ENCODE data around the gene DBF4B.
"Not testable (repeated sequence)": the region's sequence is repeated elsewhere in the genome, so short reads cannot be mapped to it uniquely, and the experiment has no call there.

The DBF4B gene

DNA sequence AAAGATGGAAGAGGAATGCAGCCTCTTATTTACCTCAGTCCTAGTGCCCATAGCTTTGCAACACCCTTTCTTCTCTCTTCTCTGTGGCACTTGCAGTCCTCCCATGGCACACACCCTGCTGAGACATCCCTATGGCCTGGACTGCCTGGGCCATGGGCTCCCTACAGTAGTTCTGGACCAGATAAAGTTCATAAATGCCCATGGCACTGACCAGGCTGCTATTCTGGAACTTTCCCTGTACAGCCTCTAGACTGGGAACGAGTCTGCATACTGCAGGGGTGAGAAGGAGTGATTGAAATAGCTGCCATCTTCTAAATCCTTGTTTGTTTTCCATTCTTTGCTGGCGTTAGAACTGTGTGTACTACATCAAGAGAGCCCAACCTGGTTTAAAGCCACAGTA, 25.8 kb downstream of the DBF4B start:
- DNase-seq = no peak

DNA sequence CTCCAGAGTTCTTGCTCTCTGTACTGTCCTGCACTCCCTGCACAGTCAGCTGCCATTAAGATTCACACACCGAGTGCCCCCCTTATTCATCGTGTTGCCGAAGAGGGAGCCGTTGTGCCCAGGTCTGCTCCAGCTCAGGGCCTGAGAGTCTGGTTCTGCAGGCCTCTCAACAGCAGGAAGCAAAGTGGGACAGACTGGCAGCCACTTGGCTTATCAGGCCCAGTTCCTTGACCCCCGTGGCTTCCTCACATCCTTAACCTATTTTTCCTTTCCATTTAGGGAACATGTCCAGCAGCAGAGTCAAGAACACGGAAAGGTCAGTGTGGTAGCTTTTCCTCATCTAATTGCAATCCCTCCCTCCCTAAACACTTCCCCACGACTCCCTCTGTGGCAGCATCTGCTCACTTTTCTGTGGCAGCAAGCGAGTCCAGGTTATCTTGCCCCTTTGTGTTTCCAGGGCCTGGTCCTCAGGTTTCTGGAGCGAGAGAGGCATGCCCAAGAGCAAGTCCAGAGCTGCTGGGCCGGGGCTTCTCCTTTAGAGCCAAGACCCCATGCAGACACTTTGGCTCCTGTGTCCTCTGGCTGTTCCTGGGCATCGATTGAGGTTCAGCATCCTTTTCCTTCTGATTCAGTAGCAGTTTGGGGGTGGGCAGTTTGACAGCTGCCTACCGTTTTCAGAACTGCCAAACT, 28.2 kb downstream of the DBF4B start:
- no peak for DNase-seq

DNA sequence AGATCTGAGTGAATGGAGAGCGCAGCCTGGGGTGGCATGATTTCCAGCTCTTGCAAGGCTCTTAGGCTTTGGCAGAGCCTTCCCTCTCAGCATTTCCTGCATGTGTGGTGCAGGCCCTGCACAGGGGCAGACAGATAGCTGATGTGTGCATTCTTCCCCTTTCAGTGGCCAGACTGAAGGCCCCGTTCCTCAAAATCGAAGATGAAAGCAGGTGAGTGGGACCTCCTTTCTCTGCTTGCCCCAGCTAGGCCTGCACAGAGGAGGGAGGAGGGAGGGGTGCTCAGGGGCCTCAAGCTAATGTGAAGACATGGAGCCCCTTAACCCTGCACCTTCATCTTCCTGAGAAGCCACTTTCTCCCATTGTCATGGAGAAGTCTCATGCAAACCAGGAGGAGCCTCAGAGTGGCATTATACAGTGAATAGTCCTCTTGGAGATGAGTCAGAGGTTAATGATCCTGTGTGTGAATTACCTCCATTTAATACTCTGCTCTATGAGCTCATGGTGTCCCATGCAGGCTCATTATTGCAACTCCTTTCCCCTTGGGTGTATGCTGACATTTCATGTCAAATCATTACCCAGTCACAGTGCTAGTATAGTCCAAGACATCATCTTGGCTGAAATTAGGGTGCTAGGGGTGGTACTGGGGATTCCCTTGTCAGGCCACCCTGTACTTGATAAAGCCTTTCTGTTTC, 29.9 kb downstream of the DBF4B start:
- no peak for DNase-seq

DNA sequence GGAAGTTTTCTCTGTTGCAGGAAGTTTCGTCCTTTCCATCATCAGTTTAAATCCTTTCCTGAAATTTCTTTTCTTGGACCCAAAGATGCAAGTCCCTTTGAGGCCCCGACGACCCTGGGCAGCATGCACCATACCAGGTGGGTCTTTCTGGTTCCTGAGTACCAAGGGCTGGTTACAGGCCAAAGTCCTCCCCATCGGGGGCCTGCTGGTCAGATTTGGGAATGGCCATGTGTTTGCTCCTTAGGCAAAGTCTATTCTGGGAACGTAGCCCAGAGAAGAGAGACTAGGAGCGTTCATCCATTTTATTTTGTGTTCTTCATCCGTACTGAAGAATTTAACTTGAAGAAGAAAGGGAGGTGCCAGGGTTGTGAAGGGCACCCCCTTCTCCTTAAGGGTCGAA, 32.9 kb downstream of the DBF4B start:
- no peak for DNase-seq

DNA sequence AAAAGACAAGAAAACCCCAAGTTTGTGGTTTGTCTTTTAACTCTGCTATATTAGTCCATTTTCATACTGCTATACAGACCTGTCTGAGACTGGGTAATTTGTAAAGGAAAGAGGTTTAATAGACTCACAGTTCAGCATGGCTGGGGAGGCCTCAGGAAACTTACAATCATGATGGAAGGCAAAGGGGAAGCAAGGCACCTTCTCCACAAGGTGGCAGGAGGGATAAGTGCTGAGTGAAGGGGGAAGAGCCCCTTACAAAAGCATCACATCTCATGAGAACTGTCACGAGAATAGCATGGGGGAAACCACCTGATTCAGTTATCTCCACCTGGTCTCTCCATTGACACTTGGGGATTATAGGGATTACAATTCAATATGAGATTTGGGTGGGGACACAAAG, 36.8 kb downstream of the DBF4B start:
- DNase-seq = no peak

DNA sequence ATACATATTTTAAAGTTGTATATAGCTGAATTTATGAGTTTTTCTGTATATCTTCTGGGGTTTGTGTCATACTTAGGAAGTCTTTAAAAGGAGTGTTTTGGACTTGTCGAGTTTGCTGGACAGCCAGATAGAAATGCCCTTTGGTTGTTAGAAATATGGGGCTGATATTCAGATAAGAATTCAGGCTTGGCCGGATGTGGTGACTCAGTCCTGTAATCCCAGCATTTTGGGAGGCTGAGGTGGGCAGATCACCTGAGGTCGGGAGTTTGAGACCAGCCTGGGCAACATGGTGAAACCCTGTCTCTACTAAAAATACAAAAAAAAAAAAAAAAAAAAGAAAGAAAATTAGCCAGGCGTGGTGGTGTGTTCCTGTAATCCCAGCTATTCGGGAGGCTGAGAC, 37.3 kb downstream of the DBF4B start:
- not testable (repeated sequence) for DNase-seq

DNA sequence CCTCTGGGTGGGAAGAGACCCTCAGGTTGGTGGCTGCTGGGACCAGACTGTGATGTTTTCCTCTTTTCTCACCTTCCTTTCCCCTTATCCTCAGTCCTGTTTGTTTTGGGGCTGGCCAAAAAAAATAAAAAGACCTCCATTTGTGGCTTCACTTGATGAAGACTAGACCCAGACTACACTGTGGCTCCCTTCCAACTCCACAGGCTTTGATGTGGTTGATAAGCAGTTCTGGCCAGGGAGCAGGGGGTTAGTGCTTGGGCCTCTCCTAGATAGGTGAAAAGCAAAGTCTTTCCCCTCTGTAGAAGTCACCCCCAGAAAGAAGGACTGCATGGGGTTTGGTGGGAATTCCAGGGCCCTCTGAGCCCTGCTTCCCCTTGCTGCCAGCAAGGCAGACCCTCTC, 39.1 kb downstream of the DBF4B start:
- DNase-seq = no peak

DNA sequence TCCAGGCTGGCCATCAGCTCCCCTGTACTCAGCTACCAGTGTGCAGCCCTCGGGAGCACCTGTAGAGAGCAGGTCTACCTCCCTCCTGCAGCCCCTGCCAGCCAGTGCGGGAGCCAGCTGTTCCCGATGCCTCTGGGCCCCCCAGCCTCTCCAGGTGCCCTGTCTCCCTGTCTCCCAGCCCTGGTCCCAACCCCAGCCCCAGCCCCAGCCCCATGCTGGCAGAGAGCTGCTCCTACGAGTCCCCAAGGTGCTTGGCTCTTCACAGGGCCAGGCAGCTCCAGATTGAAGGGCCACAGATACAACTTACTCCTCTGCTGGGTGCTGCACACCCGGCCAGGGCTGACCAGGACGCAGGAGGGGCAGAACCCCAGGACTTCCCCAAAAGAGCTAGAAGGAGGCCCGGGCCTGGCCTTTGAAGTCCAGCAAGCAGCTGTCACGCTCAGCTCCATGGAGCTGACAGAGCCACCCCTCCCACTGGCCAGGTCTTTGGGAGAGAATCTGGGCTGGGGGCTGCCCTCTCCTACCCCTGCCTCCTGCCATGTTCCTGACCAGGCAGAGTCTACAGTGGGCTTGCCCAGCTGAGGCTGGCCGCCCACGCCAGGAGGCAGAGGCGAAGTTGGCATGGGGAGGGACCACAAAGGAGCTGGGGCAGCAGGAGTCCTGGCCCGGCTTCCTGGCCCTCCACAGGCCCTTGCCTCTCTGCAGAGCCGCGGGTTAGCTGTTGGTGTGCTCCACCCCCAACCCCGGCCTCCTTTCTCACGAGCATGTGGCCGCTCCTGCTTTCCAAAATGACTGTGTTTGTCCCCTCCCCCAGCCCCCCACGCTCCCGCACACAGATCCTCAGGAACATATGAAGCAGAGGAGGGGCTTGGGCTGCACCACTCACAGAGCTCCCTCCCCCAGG, 40.9 kb downstream of the DBF4B start:
- no peak for DNase-seq

DNA sequence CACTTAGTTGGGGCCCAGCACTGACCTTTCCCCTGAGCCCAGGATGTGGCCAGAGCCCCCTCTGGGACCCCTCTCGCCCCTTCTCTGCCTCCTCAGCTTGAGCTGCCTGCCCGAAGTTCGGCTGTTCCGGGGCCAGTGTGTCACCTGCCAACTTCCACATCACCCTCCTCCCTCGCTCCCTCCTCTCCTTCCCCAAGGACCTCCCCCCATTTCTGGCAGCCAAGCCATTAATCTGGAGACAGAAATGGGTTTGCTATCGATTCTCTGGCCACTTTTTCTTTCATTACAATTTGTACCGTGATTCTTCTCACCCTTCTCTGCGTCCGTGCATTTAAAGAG, 41.5 kb downstream of the DBF4B start:
- DNase-seq = no peak

DNA sequence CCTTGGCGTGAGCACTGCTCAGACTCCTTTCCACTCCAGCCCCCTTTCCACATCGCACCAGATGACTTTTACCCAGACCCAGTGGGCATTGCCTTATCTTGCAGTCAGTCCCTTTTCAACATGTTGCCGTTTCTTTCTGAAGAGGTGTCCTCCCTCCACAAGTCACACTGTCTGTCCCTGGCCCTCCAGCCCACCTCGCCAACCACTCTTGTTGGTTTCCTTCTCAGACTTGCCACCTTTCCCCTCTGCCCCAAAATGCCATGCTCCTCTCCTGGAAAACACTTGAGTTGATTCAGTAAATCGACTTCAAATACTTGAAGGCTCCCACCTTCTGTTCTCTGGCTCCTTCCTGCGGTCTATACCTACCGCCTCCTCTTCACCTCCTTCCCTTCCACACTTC, 42.9 kb downstream of the DBF4B start:
- no peak for DNase-seq

DNA sequence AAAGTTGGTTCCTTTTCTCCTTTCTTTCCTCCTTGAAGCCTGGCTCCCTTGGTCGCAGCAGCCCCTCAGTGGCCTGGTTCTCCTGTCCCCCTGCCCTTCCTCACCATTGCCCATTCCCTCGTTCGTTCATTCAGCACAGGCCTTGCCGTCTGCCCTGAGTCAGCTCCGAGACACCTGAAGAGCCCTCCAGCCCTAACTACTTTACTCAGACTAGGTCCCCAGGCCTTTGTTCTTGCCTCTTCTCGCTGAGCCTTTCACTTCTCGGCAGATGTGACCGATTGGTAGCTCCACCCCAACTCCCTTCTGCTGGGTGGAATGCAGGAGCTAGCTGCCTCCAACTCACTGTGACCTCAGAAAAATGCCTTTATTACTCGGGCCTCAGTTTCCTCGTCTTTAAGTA, 43.3 kb downstream of the DBF4B start:
- no peak for DNase-seq

DNA sequence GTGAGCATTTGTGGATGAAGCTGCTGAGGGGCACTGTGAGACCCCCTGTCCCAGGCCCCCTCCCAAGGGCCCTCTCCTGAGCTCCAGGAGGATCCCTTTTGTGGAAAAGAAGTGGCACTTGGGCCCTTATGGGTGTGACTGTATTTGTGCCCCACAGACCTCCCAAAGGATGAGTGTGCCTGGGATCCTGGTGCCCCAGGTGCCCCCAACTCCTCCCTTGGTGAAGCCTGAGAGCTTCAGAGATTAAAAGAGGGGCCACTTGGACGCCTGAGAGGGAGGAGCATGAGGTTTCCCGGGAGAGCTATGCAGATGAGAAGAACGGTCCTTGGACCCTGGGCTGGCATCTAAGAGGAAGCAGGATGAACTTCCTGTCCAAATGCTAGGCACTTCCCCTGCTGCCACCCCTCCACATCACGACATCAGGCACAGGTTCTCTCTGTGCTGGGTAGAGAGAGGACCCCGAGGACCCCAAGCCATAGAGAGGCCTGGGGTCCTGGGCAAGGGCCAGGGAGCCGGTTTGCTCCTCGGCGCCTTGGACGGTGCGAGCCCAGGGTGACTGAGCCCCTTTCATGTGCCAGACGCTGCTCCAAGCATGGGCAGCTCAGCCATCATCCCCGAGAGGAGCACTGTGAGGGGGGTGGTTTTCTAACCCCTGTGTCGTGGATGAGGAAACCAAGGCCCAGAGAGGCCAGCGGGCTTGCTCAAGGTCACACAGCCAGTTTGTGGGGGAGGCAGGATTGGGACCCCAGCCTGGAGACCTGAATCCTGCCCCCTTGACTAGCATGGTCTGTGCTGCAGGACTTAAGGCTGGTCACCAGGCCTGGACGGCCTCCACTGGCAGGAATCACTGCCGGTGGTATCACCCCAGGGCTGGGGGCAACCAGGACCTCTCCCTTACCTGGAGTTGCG, 44.7 kb downstream of the DBF4B start:
- DNase-seq = no peak

DNA sequence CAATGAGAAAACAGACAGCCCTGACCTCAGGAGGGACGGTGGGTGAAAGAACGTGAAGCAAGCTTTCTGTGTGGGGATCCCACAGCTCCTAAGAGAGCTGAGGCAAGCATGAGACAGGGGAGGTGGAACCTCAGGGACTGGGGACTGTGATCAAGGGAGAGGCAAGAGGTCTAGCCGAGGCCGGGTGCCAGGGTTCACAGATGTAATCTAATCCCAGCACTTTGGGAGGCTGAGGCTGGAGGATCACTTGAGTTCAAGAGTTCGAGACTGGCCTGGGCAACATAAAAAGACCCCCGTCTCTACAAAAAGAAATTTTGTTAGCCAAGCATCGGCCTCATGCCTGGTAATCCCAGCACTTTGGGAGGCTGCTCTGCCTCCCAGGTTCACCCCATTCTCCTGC, 45.8 kb downstream of the DBF4B start:
- DNase-seq = no peak

DNA sequence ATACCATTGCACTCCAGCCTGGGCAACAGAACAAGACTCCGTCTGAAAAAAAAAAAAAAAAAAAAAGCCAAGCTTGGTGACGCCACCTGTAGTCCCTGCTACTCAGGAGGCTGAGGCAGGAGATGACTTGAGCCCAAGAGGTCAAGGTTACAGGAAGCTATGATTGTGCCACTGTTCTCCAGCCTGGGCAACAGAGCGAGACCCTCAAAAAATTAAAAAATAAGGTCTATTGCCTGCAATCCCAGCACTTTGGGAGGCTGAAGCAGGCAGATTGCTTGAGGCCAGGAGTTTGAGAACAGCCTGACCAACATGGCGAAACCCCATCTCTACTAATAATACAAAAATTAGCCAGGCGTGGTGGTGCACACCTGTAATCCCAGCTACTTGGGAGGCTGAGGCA, 46.7 kb downstream of the DBF4B start:
- not testable (repeated sequence) for DNase-seq

DNA sequence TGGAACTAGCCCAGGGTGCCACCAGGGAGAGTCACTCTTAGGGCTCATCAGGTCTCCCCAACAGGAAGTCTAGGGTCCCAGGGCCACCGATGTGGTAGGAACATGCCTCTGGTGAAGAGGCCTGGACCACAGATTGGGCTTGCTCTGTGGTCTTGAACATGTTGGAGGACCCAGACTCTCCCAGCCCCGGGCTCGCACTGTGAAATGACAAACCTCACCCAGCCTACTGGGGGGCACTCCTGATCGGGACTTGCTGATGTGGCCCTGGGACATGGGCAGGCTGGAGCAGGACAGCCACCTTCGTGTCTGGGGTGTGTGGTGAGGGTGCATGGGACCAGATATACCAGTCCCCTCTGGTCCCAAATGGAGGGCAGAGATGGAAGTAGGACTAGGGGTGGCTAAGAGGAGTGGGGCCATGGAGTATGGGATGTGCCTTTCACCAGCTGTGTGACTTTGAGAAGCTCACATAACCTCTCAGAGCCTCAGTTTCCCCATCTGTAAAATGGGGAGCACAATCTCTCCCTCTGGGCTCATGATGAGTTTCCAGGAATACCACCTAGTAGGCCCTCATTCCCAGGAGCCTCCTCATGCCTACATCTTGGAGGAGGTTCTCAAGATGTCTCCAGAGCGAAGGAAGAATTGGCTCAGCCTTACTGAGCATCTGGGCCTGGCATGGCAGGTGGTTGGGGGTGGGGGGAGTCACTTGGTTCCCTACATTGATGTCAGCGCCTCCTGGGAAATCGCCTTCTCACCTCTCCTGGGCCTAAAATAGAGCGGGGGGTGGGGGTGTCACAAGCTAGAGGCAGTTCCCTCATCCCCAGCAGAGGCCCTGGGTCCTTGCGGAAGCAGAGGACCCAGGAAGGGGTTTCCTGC, 48.8 kb downstream of the DBF4B start:
- DNase-seq = no peak

DNA sequence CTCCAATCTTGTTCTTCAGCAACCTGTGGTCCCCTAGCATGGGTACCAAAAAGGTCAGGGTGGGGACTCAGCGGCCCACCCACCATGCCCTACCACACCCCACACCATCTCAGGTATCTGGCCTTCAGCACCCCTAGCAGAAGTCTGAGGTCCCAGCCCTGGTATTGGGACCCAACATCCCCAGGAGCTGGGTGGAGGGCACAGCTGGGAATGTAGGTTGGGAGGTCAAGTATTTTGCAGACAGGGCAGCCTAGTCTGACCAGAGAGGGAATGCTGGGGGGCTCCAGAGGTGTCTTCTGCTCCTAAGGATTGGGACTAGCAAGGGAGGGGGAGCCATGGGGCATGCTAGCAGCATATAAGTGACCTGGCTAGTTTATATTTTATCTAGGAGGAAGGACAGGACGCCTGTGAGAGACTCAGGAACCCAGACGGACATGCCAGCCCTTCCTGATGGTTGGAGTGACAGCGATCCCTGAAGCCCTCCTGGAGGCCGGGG, 49.5 kb downstream of the DBF4B start:
- no peak for DNase-seq

DNA sequence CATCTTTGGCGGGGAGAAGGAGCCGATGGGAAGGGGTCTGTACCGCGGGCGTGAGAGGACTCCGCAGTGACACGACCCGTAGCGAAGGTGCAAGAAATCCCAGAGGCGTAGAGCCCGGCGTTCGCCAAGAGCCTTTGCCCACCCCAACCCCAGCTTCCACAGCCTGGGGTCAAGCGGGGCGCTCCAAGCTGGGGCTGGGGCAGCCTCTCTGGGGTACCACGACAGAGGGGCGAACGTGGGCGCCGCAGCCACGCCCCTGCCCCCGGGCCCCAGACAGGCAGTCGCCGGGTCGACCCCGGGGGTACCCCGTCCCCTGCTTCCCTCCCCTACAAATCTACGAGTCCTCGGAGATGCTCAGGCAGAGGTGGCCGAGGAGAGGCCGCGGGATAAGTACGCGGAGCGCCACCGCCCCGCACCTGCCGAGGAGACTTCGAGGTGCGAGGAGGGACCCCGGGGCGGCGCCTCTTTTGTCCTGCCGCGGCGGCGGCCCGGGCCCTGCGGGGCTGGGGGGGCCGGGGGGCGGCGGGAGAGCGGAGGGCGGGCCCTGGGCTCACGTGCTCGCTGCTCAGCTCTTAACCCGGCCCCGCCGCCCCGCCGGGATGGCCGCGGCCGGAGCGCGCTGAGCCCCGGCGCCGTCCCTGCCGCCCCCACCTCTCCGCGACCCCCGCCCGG, 50.1 kb downstream of the DBF4B start, which contains the start of gene ADAM11:
Gene ADAM11, plus strand, starts transcription at position 575 of the 672 bp plus-strand sequence. CDS start 212 bp downstream, outside the sequence.
- no peak for DNase-seq

DNA sequence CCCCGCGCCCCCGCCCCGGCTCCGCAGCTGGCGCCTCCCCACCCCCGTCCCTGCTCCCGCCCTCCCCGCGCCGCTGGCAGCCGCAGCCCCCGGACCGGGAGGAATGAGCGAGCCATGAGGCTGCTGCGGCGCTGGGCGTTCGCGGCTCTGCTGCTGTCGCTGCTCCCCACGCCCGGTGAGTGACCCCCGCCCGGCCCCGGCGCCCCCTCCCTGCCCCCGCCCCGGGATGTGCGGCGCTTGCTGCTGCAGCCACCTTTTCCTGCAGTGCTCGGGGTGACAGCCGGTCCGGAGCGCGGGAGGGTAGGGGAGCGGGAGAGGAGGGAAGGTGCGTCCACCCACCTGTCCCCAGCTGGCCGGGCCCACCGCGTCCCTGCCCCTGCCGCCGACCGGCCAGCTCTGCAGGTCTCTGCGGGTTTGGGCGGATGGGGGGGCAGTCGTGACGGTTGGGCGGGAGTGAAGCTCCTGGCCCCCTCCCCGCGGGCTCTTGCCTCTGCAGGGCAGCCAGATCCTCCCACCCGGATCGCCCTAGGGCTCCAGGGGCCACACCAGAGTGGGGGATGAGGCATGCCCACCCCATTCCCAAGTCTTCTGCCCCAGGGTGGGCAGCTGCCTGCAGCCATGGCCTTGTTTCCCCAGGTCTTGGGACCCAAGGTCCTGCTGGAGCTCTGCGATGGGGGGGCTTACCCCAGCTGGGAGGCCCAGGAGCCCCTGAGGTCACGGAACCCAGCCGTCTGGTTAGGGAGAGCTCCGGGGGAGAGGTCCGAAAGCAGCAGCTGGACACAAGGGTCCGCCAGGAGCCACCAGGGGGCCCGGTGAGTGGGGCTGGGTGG, 50.8 kb downstream of the DBF4B start:
- DNase-seq = no peak

DNA sequence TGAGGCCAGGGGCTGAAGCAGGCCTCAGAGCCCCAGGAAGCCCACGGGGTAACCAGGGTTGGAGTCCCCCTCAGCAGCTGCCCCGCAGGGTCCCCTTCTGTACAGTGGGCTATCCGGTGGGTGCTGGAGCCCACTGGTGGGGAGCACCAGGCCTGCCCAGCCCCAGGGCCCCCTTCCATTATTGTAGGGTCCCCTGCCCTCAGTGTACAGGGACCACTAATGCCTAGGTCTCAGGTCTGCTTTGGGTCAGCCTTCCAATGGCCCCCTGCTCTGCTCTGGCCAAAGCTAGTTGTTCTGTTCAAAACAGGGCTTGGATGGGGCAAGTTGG, 51.4 kb downstream of the DBF4B start:
- no peak for DNase-seq

Data from CD4-positive, alpha-beta T cell treated with Interleukin-4 for 4 hours (primary cell).